ENCODE results near the gene MAMDC2.

The MAMDC2 gene

GRCh38 chr9:70064496-70064895, 20.8 kb downstream of the MAMDC2 start:
- no peak for DNase-seq (ENCODE audit: low read depth)

- no peak for DNase-seq (ENCODE audit: low read depth)
Observed at GRCh38 chr9:70065572-70065971, 21.9 kb downstream of the MAMDC2 start.

GRCh38 chr9:70066418-70066817, 22.8 kb downstream of the MAMDC2 start:
- DNase-seq (ENCODE audit: low read depth): no peak

- no peak for DNase-seq (ENCODE audit: low read depth)
Observed at GRCh38 chr9:70066874-70067273, 23.2 kb downstream of the MAMDC2 start.

- no peak for DNase-seq (ENCODE audit: low read depth)
Observed at GRCh38 chr9:70069704-70070103, 26.1 kb downstream of the MAMDC2 start.

GRCh38 chr9:70073193-70073592, 29.5 kb downstream of the MAMDC2 start:
- no peak for DNase-seq (ENCODE audit: low read depth)

- DNase-seq (ENCODE audit: low read depth): no peak
Observed at GRCh38 chr9:70073756-70074155, 30.1 kb downstream of the MAMDC2 start.

- DNase-seq (ENCODE audit: low read depth): no peak
Observed at GRCh38 chr9:70076678-70077077, 33.0 kb downstream of the MAMDC2 start.

GRCh38 chr9:70079417-70080037, 35.9 kb downstream of the MAMDC2 start:
- no peak for DNase-seq (ENCODE audit: low read depth)

- DNase-seq (ENCODE audit: low read depth): no peak
Observed at GRCh38 chr9:70080481-70081119, 37.0 kb downstream of the MAMDC2 start.

- no peak for DNase-seq (ENCODE audit: low read depth)
Observed at GRCh38 chr9:70081120-70081495, 37.5 kb downstream of the MAMDC2 start.

- no peak for DNase-seq (ENCODE audit: low read depth)
Observed at GRCh38 chr9:70083429-70083828, 39.8 kb downstream of the MAMDC2 start.

- DNase-seq (ENCODE audit: low read depth): no peak
Observed at GRCh38 chr9:70085241-70085640, 41.6 kb downstream of the MAMDC2 start.

GRCh38 chr9:70091103-70091502, 47.5 kb downstream of the MAMDC2 start:
- DNase-seq (ENCODE audit: low read depth): no peak

- no peak for DNase-seq (ENCODE audit: low read depth)
Observed at GRCh38 chr9:70091572-70091971, 47.9 kb downstream of the MAMDC2 start.

- DNase-seq (ENCODE audit: low read depth): no peak
Observed at GRCh38 chr9:70092190-70092589, 48.5 kb downstream of the MAMDC2 start.

GRCh38 chr9:70093095-70093494, 49.4 kb downstream of the MAMDC2 start:
- no peak for DNase-seq (ENCODE audit: low read depth)

- no peak for DNase-seq (ENCODE audit: low read depth)
Observed at GRCh38 chr9:70093944-70094343, 50.3 kb downstream of the MAMDC2 start.

GRCh38 chr9:70094747-70095146, 51.1 kb downstream of the MAMDC2 start:
- no peak for DNase-seq (ENCODE audit: low read depth)

GRCh38 chr9:70097187-70097586, 53.5 kb downstream of the MAMDC2 start:
- DNase-seq (ENCODE audit: low read depth): no peak

GRCh38 chr9:70100362-70100761, 56.7 kb downstream of the MAMDC2 start:
- DNase-seq (ENCODE audit: low read depth): no peak

GRCh38 chr9:70101265-70101664, 57.6 kb downstream of the MAMDC2 start:
- no peak for DNase-seq (ENCODE audit: low read depth)

- DNase-seq (ENCODE audit: low read depth): no peak
Observed at GRCh38 chr9:70105147-70105546, 61.5 kb downstream of the MAMDC2 start.

- DNase-seq (ENCODE audit: low read depth): no peak
Observed at GRCh38 chr9:70106571-70106970, 62.9 kb downstream of the MAMDC2 start.
